Activated CD8-positive, alpha-beta memory T cell treated with anti-CD3 and anti-CD28 coated beads for 4 hours (primary cell): ENCODE measurements around the gene ODF2.
"Not testable (repeated sequence)": the region's sequence is repeated elsewhere in the genome, so short reads cannot be mapped to it uniquely, and the experiment has no call there.

Source experiments
- DNase-seq, 2 donors: peaks; one replicate each; pipeline ENCODE4 v3.0.0-alpha.2; 2020; ENCODE audit warnings: low read depth in 2 of 2

The ODF2 gene

GRCh38 chr9:128423356-128423755 lies 32.5 kb upstream of the ODF2 start:
- not testable (repeated sequence) for DNase-seq

GRCh38 chr9:128424268-128424780 lies 31.5 kb upstream of the ODF2 start:
- DNase-seq, result no peak

GRCh38 chr9:128428644-128429512 lies 26.9 kb upstream of the ODF2 start:
- no peak for DNase-seq

GRCh38 chr9:128429513-128430086 lies 26.2 kb upstream of the ODF2 start:
- DNase-seq, result no peak

- no peak for DNase-seq
Observed at GRCh38 chr9:128431207-128431606, 24.6 kb upstream of the ODF2 start.

GRCh38 chr9:128434340-128434739 lies 21.5 kb upstream of the ODF2 start:
- DNase-seq, result no peak

- DNase-seq, result no peak
Observed at GRCh38 chr9:128435611-128436010, 20.2 kb upstream of the ODF2 start.

GRCh38 chr9:128438343-128439109 lies 17.3 kb upstream of the ODF2 start:
- peak; percentile 55 to 66 for DNase-seq

- DNase-seq, result no peak
Observed at GRCh38 chr9:128439273-128439672, 16.5 kb upstream of the ODF2 start.

GRCh38 chr9:128442150-128442549 lies 13.7 kb upstream of the ODF2 start:
- DNase-seq, result no peak

GRCh38 chr9:128446505-128446904 lies 9.3 kb upstream of the ODF2 start:
- DNase-seq, result not testable (repeated sequence)

GRCh38 chr9:128448746-128449145 lies 7.1 kb upstream of the ODF2 start:
- no peak for DNase-seq

GRCh38 chr9:128454991-128455390 lies 815 bp upstream of the ODF2 start:
- DNase-seq, result no peak

GRCh38 chr9:128456613-128457061 lies 831 bp downstream of the ODF2 start:
- DNase-seq, result peak; percentile 41 to 44

- DNase-seq, result no peak
Observed at GRCh38 chr9:128457207-128457606, 1.4 kb downstream of the ODF2 start.

- no peak for DNase-seq
Observed at GRCh38 chr9:128459011-128459410, 3.2 kb downstream of the ODF2 start.

GRCh38 chr9:128469070-128469469 lies 13.3 kb downstream of the ODF2 start:
- no peak for DNase-seq

- DNase-seq, result no peak
Observed at GRCh38 chr9:128470560-128470959, 14.8 kb downstream of the ODF2 start.

GRCh38 chr9:128473104-128473503 lies 17.3 kb downstream of the ODF2 start:
- DNase-seq, result no peak

GRCh38 chr9:128475867-128476266 lies 20.1 kb downstream of the ODF2 start:
- no peak for DNase-seq

GRCh38 chr9:128479262-128479661 lies 23.5 kb downstream of the ODF2 start:
- DNase-seq, result no peak

- no peak for DNase-seq
Observed at GRCh38 chr9:128481561-128481960, 25.8 kb downstream of the ODF2 start.
